ENCODE results near the gene ZFAND4.
"Not testable (repeated sequence)": the region's sequence is repeated elsewhere in the genome, so short reads cannot be mapped to it uniquely, and the experiment has no call there.

ZFAND4 gene

DNA sequence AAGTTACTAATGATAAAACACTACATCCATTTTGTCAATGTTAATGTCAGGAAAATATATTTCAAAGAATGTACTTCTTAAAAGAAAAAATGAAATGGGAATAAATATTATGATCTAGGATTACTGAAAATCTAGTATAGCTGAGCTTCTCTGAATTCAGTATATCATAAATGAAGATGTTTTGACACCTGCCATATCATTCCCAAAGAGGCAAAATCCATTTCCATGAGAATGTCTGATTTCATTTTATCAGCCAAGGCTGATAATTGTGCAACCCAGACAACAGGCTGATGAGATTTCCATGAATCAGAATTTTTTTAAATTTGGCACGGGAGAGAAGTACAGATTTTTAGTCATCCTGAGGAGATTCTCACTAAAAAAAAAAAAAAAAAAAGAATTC, 32.5 kb downstream of the ZFAND4 start:
- no peak for DNase-seq

DNA sequence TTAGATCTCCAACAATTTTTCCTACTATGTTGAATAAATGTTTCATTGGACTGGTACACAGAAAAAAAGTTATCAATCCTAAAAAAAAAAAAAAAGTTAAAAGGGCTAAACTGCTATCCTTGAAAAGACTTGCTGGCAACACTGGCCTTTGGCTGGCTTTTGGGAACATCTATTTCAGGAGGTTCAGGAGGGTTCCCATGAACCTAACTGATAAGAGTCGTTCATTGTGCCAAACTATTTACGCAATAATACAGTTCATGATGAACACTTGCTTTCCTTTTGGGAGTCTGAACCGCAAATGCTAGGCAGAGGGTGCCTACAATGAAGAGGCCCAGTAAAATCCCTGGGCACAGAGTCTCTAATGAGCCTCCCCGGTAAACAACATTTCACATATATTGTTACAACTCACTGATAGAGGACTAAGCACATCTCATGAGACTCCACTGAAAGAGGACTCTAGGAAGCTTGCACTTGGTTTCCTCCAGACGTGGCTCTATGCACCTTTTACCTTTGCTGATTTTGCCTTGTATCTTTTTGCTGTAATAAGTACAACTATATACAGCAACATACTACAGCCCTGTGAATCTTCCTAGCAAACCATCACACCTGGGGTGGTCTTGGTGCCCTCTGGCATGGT, 45.0 kb downstream of the ZFAND4 start:
- no peak for DNase-seq

DNA sequence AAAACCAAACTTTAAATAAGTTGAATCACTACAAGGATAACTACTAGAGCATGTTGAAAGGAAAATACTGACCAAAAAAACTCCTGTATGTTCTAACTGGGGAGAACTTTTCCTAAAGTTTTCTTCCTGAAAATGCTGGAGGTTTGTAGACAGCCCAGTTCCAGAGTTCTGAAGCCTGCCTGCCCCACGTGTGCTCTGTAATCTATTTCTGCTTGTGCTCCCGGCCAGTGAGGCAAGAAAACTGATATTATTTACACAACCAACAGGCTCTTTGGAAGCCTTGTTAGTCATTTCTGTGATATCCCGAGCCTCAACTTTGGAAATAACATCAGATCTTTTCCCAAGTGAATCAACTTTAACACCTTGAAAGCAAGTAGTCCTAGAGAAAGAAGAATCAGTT, 46.7 kb downstream of the ZFAND4 start:
- no peak for DNase-seq

- DNase-seq = no peak
Observed at GRCh38 chr10:45624724-45625123, 47.8 kb downstream of the ZFAND4 start.

GRCh38 chr10:45614869-45615268, 57.7 kb downstream of the ZFAND4 start:
- no peak for DNase-seq

DNA sequence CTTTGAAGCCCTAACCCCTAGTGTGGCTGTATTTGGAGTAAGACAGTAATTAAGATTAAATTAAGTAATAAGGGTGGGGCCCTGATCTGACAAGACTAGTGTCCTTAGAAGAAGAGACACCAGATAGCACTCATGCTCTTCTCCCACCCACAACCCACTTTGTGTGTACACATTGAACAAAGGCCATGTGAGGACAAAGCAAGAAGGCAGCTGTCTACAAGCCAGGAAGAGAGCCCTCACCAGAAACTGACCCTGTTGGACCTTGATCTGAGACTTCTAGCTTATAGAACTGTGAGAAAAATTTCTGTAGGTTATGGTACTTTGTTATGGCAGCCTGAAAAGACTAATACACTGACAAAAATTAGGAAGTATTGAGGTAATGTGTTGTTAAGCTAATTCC, 59.8 kb downstream of the ZFAND4 start:
- DNase-seq = no peak

- no peak for DNase-seq
Observed at GRCh38 chr10:45608052-45608451, 64.5 kb downstream of the ZFAND4 start.

DNA sequence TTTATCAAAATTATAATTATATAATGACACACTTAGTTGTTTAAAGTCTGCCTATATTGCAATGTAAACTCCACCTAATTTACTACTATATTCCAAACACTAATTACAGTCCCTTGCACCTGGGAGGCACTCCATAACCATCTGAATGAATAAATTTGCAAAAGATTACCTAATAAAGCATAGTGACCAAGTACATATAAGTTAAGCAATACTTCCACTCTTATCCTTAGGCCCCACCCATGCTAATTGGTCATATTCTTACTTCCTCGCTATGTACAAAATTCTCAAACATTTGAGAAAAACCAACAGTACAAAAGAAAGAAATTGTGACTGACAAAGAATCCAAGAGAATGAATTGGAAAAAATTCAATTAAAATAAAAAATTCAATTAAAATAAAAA, 65.3 kb downstream of the ZFAND4 start:
- no peak for DNase-seq

- no peak for DNase-seq
Observed at GRCh38 chr10:45602836-45603235, 69.7 kb downstream of the ZFAND4 start.

- DNase-seq = no peak
Observed at GRCh38 chr10:45602082-45602730, 70.4 kb downstream of the ZFAND4 start.

GRCh38 chr10:45601254-45601930, 71.2 kb downstream of the ZFAND4 start:
- DNase-seq = not testable (repeated sequence)

- DNase-seq = not testable (repeated sequence)
Observed at GRCh38 chr10:45600337-45601253, 72.0 kb downstream of the ZFAND4 start.

GRCh38 chr10:45599646-45600045, 72.9 kb downstream of the ZFAND4 start:
- DNase-seq = no peak

- no peak for DNase-seq
Observed at GRCh38 chr10:45599021-45599603, 73.5 kb downstream of the ZFAND4 start.

DNA sequence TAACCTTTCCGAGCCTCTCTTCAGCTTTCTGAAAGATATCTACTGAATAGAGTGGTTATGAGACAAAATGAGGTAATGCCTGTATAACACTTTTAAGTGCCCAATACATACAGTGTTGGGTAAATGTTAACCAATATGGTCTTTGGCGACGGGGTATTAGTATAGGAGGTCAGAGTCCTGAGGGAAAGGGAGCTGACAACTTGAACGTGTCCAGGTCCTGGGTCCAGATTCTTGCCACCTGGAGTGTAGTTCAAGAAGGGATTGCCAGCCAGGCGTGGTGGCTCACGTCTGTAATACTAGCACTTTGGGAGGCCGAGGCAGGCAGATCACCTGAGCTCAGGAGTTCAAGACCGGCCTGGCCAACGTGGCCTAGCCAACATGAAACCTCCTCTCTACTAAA, 76.0 kb downstream of the ZFAND4 start:
- DNase-seq = no peak

DNA sequence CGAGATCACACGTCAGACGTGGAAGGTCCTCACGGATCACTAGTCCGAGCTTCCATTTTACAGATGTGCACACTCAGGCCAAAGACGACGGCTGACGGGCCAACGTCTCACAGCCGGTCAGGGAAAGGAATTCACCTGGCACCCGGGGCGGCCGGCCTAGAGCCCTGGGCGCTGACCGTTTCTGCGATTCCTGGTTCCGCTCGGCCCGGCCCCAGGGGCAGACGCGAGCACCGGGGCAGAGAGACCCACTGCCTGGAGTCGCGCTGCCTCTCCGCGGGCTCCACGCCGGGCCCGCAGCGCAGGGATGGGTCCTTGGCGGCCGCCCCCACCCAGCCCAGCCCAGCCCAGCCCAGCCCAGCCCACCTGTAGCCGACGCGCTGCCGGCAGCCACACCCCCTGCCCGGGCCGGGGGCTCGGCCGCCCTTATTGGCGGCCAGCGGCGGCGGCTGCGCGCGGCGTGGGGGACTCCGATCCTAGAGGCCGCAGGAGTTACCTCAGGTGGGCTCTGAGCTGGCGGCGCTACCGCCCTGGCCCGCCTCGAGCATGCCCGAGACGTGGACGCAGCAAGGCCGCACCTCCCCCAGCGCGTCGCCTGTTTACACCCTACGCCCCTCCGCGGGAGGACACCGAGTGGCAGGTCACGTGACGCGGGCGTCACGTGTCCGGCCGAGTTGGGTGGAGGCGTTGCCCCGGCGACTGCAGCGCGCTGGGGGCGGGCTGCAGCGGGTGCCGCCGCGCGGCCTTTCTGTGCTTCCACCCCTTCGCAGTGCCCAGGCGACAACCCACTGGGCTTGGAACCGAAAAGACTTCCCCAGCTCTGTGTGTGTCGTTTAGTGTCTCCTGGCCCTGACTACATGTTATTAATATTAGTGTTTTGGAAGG, 78.1 kb downstream of the ZFAND4 start:
- peak; percentile 93 for DNase-seq

DNA sequence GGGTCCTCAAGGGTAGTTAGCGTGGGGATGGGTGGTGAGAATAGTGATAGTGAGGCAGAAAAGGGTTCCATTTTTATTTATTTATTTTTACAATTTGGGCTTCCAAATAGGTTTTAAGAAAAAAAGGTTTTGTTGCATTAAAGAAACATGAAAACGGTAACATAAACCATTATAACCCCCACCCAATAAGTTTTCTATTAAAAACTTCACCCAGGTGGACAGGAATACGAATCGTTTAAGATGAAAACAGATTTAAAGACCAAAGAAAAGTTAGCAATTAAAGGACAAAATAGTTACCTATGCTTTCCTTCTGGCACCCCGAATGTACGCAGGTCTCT, 78.7 kb downstream of the ZFAND4 start:
- no peak for DNase-seq

GRCh38 chr10:45592926-45593325, 79.6 kb downstream of the ZFAND4 start:
- no peak for DNase-seq

- DNase-seq = no peak
Observed at GRCh38 chr10:45592432-45592831, 80.1 kb downstream of the ZFAND4 start.

DNA sequence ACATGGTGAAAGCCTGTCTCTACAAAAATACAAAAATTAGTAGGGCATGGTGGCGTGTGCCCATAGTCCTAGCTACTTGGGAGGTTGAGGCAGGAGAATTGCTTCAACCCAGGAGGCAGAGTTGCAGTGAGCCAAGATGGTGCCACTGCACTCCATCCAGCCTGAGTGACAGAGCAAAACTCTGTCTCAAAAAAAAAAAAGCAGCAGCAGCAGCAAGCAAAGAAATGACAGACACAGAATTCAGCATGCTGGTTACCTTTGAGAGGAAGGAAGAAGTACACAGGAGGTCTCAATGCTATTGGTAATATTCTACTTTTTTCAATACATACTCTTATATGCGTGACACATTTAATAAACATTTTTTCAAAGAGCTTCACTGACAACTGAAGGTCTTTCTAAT, 81.3 kb downstream of the ZFAND4 start:
- DNase-seq = no peak

- DNase-seq = no peak
Observed at GRCh38 chr10:45589868-45590267, 82.7 kb downstream of the ZFAND4 start.

GRCh38 chr10:45589009-45589408, 83.6 kb downstream of the ZFAND4 start:
- DNase-seq = no peak

Measured in NCI-H774 (cell line).